ENCODE data around the gene PPIF. TPM values are rescaled to one million over a fixed set of nuclear protein-coding genes. Genes with fewer than 3 reads are reported as not detected.

Gene PPIF
- total RNA-seq, 1 experiment from 2014 or later = 133 TPM

DNA sequence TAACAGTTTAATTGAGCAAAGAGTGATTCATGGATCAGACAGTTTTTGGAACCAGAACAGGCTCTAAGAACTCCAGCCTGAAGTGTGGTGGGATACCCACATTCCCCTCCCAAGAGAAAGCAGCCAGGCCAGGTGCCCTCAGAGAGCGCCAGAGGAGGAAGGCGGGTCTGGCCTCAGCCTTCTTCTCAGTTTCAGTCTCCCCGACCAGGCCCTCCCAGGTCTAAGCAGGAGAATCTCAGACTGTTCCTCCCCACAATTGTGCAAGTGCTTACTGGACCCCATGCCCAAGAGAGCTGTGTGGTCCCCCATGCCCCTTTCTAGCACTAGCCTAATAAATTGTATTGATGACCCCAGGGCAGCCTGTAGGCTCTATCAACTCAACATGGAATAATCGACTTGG, 25.6 kb downstream of the PPIF start:
- Histone ChIP-seq H3K9me3 (no peaks in the 10 kb centered on the region; the same call in 1 of the 2 replicates), H3K4me1 (no peaks in the 10 kb centered on the region), H3K36me3 (ENCODE audit: control insufficient read depth, insufficient read depth, low read length) (no peaks in the 10 kb centered on the region), H3K4me3 (ENCODE audit: low read depth, low read length) (no peak overlapping the region), H3K27me3 (replicated peaks; ENCODE audit: control insufficient read depth, insufficient read depth, low read length) (no peaks in the 10 kb centered on the region)
- DNase-seq = no peak
- TF ChIP-seq CTCF (IDR thresholded peaks at IDR 0.05; ENCODE audit: insufficient read depth in 1 of 2, low read depth in 1 of 2, low read length in 1 of 2, severe bottlenecking in 1 of 2, unreplicated experiment in 1 of 2) = no peak
- Mint-ChIP-seq H3K27ac (ENCODE audit: unreplicated experiment) (no peak overlapping the region), H3K27me3 (ENCODE audit: insufficient read depth, unreplicated experiment) (no peaks in the 10 kb centered on the region), H3K4me3 (ENCODE audit: unreplicated experiment) (no peak overlapping the region), H3K36me3 (ENCODE audit: insufficient read depth, unreplicated experiment) (no peaks in the 10 kb centered on the region), H3K9me3 (ENCODE audit: unreplicated experiment) (no peaks in the 10 kb centered on the region), H3K4me1 (ENCODE audit: low read depth, unreplicated experiment) (no peaks in the 10 kb centered on the region)
- CTCF ChIA-PET = interaction anchor here (2.2 to 2.3 kb wide), 2 partner anchors 115 to 130 kb away, joined by 21 to 41 read pairs; no protein-coding TSS in a partner anchor
- POLR2A ChIA-PET = no interaction called here
- intact Hi-C loops (cut with micrococcal nuclease; ENCODE audit: unreplicated experiment) = no loop called here
- no TSS peak for BruUV-seq (replicated peaks)

DNA sequence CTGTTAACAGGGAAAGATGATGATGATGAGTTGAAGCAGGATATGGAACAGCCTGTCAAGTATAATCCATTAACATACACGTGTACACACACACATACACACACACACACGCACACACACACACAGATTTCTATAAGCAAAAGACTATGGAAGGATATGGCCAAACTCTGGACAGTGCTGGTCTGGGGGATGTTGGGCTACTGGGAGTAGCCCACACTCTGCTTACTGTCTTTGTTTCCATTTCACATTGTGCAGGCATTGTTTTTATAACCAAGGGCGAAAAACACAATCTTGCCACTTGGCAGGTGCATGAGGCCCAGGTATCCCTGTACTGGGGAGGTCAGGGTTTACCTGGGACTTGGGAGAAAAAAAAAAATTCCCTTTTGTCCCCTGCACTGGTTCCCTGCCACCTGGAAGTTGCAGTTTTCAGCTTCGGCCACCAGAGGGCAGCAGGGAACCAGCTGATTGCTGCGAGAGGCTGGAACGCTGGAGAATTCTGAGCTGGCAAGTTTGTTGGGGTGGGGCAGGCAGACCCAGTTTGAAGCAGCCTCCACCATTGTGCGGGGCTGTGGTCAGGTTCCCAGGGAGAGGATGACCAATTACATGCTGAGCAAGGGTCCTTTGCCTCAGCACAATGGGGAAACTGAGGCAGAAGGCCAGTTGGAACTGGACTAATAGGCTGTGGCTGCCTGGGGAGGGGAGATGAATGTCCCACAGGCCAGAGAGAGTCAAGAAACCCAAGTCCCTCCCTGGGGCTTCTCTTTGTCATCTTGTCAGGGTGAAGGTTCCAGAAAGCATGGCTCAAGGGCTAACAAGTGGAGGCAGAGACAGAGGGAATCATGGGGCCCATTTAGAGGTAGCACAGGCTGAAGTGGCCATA, 27.3 kb downstream of the PPIF start:
- Mint-ChIP-seq H3K4me3 (ENCODE audit: unreplicated experiment) (no peak overlapping the region), H3K36me3 (ENCODE audit: insufficient read depth, unreplicated experiment) (no peaks in the 10 kb centered on the region), H3K27ac (ENCODE audit: unreplicated experiment) (peak overlapping the region; percentile 23), H3K27me3 (ENCODE audit: insufficient read depth, unreplicated experiment) (no peaks in the 10 kb centered on the region), H3K9me3 (ENCODE audit: unreplicated experiment) (no peaks in the 10 kb centered on the region), H3K4me1 (ENCODE audit: low read depth, unreplicated experiment) (no peaks in the 10 kb centered on the region)
- no TSS peak for BruUV-seq (replicated peaks)
- POLR2A ChIA-PET = interaction anchor here (0.6 kb wide), 1 partner anchor 712 kb away, joined by 3 read pairs; no protein-coding TSS in a partner anchor
- intact Hi-C loops (cut with micrococcal nuclease; ENCODE audit: unreplicated experiment) = loop anchor here (1.0 to 2.0 kb wide), 5 partner anchors 16 to 128 kb away; partner anchors contain the start of gene PPIF
- Histone ChIP-seq H3K4me1 (no peaks in the 10 kb centered on the region), H3K4me3 (ENCODE audit: low read depth, low read length) (no peak overlapping the region), H3K9me3 (no peaks in the 10 kb centered on the region; the same call in 1 of the 2 replicates), H3K36me3 (ENCODE audit: control insufficient read depth, insufficient read depth, low read length) (no peaks in the 10 kb centered on the region), H3K27me3 (replicated peaks; ENCODE audit: control insufficient read depth, insufficient read depth, low read length) (no peaks in the 10 kb centered on the region)
- DNase-seq = peak; percentile 83 to 91
- CTCF ChIA-PET = interaction anchor here (0.6 to 2.5 kb wide), 25 partner anchors 8 to 974 kb away, joined by 3 to 41 read pairs (median 4); partner anchors contain the start of gene ZCCHC24
- TF ChIP-seq CTCF (IDR thresholded peaks at IDR 0.05; ENCODE audit: insufficient read depth in 1 of 2, low read depth in 1 of 2, low read length in 1 of 2, severe bottlenecking in 1 of 2, unreplicated experiment in 1 of 2) = peak; percentile 91 to 97

DNA sequence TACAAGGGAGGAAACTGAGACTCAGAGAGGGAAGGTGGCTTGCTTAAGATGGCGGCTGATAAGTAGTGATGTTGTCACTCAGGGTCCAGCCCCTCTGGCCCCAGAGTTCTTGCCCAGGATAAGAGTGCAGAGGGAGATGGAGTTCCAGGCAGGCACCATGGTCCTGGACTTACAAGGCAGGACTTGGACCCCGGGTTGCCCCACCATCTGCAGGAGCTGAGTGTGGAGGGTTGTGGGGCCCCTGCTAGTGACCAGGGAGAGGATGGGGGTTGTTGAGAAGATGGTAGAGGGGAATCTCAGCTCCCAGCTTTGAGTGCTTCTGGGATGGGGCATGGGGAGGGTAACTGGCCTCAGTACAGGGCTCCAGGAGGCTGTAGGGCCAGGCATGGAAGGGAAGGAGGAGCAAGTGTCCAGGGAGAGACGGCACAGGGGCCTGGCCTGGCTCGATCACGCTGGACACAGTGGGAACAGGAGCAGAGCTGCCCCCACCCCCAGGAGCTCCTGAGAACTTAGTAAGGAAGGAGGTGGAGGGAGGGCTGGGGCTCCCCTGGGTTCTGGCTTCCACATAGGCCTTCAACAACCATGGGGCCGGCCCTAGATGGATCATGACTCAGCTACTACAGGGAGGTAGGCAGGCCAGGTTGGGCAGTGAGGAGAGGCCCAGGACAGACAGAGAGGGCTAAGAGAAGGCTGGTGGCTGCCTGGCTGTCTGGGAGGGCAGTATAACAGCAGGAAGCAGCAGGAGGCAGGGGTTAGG, 28.2 kb downstream of the PPIF start:
- Mint-ChIP-seq H3K4me3 (ENCODE audit: unreplicated experiment) (no peak overlapping the region), H3K9me3 (ENCODE audit: unreplicated experiment) (no peaks in the 10 kb centered on the region), H3K27ac (ENCODE audit: unreplicated experiment) (no peak overlapping the region), H3K4me1 (ENCODE audit: low read depth, unreplicated experiment) (no peaks in the 10 kb centered on the region), H3K36me3 (ENCODE audit: insufficient read depth, unreplicated experiment) (no peaks in the 10 kb centered on the region), H3K27me3 (ENCODE audit: insufficient read depth, unreplicated experiment) (no peaks in the 10 kb centered on the region)
- Histone ChIP-seq H3K36me3 (ENCODE audit: control insufficient read depth, insufficient read depth, low read length) (no peaks in the 10 kb centered on the region), H3K4me3 (ENCODE audit: low read depth, low read length) (no peak overlapping the region), H3K4me1 (no peaks in the 10 kb centered on the region), H3K27me3 (replicated peaks; ENCODE audit: control insufficient read depth, insufficient read depth, low read length) (no peaks in the 10 kb centered on the region), H3K9me3 (no peaks in the 10 kb centered on the region; the same call in 1 of the 2 replicates)
- BruUV-seq (replicated peaks) = no TSS peak
- ChIA-PET POLR2A (no interaction called here), CTCF (interaction anchor here (0.7 to 2.5 kb wide), 4 partner anchors 20 to 122 kb away, joined by 3 to 21 read pairs (median 4); no protein-coding TSS in a partner anchor)
- no peak for DNase-seq
- intact Hi-C loops (cut with micrococcal nuclease; ENCODE audit: unreplicated experiment) = loop anchor here (2.0 kb wide), 1 partner anchor 17 kb away; no protein-coding TSS in a partner anchor
- TF ChIP-seq CTCF (IDR thresholded peaks at IDR 0.05; ENCODE audit: insufficient read depth in 1 of 2, low read depth in 1 of 2, low read length in 1 of 2, severe bottlenecking in 1 of 2, unreplicated experiment in 1 of 2) = no peak
